ENCODE data around the gene CDCA5. TPM values are rescaled to one million over a fixed set of nuclear protein-coding genes. Genes with fewer than 3 reads are reported as not detected.

The CDCA5 gene
- total RNA-seq, 1 experiment from 2014 or later: 92.9 TPM

DNA sequence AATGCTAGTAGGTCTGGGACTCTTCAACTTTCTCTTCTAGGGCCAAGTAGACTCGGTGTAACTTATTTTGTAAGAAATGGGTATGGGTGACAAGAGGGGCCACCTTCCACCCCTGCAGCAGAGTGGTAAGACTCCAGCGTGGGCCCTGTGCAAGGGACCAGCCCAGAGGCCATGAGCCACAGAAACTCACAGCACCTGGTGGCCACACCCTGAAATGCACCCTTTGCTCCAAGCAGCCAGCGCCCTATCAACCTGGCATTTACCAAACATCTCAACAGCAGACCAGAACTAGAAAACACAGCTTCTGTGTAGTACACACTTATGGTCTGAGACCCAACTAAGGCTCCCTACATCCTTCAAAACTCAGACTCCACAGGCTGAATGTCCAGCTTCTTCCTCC, 5.7 kb downstream of the CDCA5 start:
- BruUV-seq (replicated peaks): no TSS peak
- CTCF ChIA-PET: no interaction called here
- H3K27ac ChIP-seq (ENCODE audit: low read length): peak overlapping the region; percentile 41
- TF ChIP-seq, protein P1, sequence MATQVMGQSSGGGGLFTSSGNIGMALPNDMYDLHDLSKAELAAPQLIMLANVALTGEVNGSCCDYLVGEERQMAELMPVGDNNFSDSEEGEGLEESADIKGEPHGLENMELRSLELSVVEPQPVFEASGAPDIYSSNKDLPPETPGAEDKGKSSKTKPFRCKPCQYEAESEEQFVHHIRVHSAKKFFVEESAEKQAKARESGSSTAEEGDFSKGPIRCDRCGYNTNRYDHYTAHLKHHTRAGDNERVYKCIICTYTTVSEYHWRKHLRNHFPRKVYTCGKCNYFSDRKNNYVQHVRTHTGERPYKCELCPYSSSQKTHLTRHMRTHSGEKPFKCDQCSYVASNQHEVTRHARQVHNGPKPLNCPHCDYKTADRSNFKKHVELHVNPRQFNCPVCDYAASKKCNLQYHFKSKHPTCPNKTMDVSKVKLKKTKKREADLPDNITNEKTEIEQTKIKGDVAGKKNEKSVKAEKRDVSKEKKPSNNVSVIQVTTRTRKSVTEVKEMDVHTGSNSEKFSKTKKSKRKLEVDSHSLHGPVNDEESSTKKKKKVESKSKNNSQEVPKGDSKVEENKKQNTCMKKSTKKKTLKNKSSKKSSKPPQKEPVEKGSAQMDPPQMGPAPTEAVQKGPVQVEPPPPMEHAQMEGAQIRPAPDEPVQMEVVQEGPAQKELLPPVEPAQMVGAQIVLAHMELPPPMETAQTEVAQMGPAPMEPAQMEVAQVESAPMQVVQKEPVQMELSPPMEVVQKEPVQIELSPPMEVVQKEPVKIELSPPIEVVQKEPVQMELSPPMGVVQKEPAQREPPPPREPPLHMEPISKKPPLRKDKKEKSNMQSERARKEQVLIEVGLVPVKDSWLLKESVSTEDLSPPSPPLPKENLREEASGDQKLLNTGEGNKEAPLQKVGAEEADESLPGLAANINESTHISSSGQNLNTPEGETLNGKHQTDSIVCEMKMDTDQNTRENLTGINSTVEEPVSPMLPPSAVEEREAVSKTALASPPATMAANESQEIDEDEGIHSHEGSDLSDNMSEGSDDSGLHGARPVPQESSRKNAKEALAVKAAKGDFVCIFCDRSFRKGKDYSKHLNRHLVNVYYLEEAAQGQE (IDR thresholded peaks at IDR 0.05; ENCODE audit: insufficient read depth in 1 of 2, low read depth in 2 of 2, low read length in 1 of 2): no peak
- TF ChIP-seq, protein P2, sequence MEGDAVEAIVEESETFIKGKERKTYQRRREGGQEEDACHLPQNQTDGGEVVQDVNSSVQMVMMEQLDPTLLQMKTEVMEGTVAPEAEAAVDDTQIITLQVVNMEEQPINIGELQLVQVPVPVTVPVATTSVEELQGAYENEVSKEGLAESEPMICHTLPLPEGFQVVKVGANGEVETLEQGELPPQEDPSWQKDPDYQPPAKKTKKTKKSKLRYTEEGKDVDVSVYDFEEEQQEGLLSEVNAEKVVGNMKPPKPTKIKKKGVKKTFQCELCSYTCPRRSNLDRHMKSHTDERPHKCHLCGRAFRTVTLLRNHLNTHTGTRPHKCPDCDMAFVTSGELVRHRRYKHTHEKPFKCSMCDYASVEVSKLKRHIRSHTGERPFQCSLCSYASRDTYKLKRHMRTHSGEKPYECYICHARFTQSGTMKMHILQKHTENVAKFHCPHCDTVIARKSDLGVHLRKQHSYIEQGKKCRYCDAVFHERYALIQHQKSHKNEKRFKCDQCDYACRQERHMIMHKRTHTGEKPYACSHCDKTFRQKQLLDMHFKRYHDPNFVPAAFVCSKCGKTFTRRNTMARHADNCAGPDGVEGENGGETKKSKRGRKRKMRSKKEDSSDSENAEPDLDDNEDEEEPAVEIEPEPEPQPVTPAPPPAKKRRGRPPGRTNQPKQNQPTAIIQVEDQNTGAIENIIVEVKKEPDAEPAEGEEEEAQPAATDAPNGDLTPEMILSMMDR (IDR thresholded peaks at IDR 0.05): peak; percentile 90
- POLR2A ChIA-PET: no interaction called here
- H3K4me3 ChIP-seq (ENCODE audit: low read depth in 2 of 2, low read length in 2 of 2): no peak overlapping the region
- no peaks in the 10 kb centered on the region for H3K9me3 ChIP-seq (ENCODE audit: control insufficient read depth, insufficient read depth, low read depth, low read length)
- peaks cover 27% of the 10 kb centered on the region for H3K4me1 ChIP-seq (ENCODE audit: control insufficient read depth, insufficient read depth, low read length)
- intact Hi-C loops (cut with micrococcal nuclease; ENCODE audit: unreplicated experiment): no loop called here
- peaks cover 5% of the 10 kb centered on the region for H3K36me3 ChIP-seq (ENCODE audit: control insufficient read depth, insufficient read depth, low read length)
- in situ Hi-C loops (cut with HindIII; ENCODE audit: low pct_unique_long_range_greater_than_20kb, low sequenced_read_pairs): no loop called here
- peak; percentile 85 for ATAC-seq
- H3K27me3 ChIP-seq (ENCODE audit: control insufficient read depth, insufficient read depth, low read length): no peaks in the 10 kb centered on the region
- DNase-seq (ENCODE audit: low read depth, low spot score): peak; percentile 58

DNA sequence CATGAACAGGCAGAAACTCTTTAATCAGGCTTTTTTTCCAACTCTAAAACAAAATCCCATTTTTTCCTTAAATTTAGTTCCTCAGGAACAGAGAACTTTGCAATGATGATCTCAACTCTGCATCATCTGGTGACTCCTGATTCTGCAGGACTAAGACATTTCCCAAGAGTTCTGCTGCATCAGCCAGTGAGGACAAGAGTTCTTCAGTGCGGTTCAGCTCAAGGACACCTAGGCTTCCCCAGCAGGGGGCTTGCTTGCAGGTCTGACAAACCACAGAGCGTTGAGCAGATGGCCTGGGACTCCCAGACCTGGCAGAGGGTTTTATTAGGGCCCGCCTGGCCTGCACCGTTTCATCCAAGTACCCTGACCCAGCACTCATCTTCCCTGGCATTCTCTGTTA, 6.4 kb downstream of the CDCA5 start:
- H3K27ac ChIP-seq (ENCODE audit: low read length): peak overlapping the region; percentile 41
- H3K9me3 ChIP-seq (ENCODE audit: control insufficient read depth, insufficient read depth, low read depth, low read length): no peaks in the 10 kb centered on the region
- H3K4me1 ChIP-seq (ENCODE audit: control insufficient read depth, insufficient read depth, low read length): peaks cover 20% of the 10 kb centered on the region
- ATAC-seq (0 out of 2 replicates have a peak, but pooled peaks have one; percentile 20), DNase-seq (ENCODE audit: low read depth, low spot score) (no peak)
- H3K4me3 ChIP-seq (ENCODE audit: low read depth in 2 of 2, low read length in 2 of 2): no peak overlapping the region
- CTCF ChIA-PET: interaction anchor here (0.6 kb wide), 1 partner anchor 239 kb away, joined by 3 read pairs; no protein-coding TSS in a partner anchor
- BruUV-seq (replicated peaks): no TSS peak
- POLR2A ChIA-PET: no interaction called here
- intact Hi-C loops (cut with micrococcal nuclease; ENCODE audit: unreplicated experiment) (no loop called here), in situ Hi-C loops (cut with HindIII; ENCODE audit: low pct_unique_long_range_greater_than_20kb, low sequenced_read_pairs) (no loop called here)
- H3K27me3 ChIP-seq (ENCODE audit: control insufficient read depth, insufficient read depth, low read length): no peaks in the 10 kb centered on the region
- peaks cover 5% of the 10 kb centered on the region; the same call in 1 of the 2 replicates for H3K36me3 ChIP-seq (ENCODE audit: control insufficient read depth, insufficient read depth, low read length)
- TF ChIP-seq POLR2AphosphoS5 (IDR thresholded peaks at IDR 0.05; ENCODE audit: low read depth, low read length): no peak
- TF ChIP-seq TCF7L2 (IDR thresholded peaks at IDR 0.05; ENCODE audit: low read depth, low read length): no peak
- no peak for TF ChIP-seq SIN3A (IDR thresholded peaks at IDR 0.05; ENCODE audit: borderline replicate concordance, insufficient read depth, low read depth, low read length)
- TF ChIP-seq, protein P2 (IDR thresholded peaks at IDR 0.05): no peak
- TF ChIP-seq, protein P1 (IDR thresholded peaks at IDR 0.05; ENCODE audit: insufficient read depth in 1 of 2, low read depth in 2 of 2, low read length in 1 of 2): no peak

Measured in Panc1 (cell line).